ENCODE results near the gene CSGALNACT2.
A peak's percentile ranks its signal among the peaks of the same experiment; 100 is the strongest.

The CSGALNACT2 gene

DNA sequence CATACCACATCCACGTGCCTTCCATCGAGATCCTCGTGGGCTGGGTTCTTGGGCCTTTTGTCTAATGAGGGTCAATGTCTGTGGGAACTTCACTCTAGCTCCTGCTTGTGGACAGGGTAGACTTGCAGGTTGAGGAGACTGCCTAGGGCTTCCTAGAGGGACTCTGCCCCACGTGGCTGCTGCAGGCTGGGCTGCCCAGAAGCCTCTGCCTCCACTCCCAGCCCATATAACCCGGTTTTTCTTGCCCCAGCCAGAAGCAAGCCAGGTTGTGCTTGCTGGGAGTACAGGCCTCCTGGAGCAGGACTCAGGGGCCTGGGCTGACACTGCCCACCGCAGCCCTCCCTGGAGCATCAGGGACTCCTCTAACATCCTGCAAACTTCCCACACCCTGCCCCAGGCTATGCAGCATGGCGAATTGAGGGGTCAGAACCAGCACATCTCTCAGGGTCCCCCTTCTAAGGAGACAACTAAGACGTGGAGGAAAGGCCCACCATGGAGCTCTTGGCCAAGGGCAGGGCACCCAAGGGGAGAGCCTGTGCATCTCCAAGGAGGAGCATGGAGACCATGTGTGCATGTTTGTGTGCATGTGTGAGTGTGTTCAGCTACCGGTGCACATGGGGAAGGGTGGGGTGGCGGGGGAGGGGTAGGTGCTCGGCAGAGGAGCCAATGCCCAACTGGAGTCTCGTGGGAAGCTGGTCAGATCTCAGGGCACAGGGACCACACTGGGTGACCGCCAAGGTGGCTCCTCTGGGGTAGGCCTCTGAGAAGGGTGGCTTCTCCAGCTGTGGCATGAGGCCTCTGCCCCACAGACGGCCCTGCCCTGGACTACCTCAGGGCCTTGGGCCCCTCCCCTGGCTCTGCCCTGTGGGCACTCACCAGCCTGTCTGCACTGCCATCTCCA lies 66.0 kb downstream of the CSGALNACT2 start:
- DNase-seq = peak; percentile 25

DNA sequence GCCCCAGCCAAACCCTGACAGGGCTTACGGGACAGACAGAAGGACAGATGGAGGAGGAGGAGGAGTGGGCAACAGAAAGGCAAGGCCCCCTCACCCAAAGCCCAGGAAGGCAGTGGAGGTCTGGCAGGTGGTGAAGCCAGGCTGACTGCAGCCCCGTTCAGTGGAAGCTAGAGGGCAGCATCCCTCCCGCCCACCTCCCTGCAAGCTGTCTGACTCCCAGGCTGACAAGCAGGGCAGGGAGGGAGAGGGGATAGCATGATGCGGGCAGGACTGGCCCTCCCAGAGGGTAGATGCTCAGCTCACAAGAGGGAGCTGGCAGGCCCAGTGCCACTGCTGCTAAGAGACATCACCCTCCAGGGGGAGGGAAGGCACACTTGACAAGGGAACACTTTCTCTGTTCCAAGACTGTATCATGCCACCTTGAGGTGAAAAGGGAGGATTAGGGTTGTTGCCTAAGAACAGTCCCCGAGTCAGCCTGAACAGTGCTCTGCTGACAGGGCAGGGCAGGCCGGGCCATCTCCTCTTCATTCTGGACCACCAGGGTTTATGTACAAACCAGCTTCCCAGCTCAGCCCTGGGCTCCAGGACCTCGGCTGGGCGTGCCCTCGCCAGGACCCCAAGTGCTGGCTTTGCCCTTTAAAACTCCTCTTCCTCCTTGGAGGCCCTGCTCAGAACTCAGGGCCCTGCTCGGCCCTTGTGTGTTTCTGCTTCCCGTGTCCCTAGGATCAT lies 66.9 kb downstream of the CSGALNACT2 start:
- peak; percentile 45 for DNase-seq

DNA sequence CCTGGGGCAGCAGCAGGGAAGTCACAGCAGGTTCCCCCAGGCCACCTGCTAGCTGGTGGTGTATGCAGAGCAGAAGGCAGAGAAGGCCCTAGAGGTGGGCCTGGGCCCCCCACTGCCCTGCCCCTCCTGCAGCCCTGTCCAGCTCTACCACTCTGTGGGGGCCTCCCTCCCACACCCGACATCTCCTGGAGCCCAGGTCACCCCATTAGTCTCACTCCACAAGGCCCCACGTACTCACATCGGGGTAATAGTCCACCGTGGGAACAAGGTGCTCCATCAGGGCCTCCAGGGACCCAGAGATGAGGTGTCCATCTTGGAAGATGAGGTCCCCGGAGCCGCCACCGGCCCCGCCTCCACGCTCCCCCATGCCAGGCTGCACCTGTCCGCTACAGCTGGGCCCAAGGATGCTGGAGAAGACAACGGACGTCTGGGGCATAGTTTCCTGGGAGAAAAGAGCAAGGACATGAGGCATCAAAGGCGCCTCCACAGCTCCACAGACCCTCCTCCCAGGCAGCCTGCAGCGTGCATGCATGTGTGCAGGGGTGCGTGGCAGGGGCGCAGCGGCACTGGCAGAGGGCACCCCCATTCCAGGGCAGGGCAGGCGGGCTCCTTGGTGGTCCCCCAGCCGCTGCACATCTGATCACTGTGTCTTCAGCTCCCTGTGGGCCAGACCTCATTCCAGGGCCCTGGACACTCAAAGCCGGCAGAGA lies 67.6 kb downstream of the CSGALNACT2 start:
- peak; percentile 24 for DNase-seq

DNA sequence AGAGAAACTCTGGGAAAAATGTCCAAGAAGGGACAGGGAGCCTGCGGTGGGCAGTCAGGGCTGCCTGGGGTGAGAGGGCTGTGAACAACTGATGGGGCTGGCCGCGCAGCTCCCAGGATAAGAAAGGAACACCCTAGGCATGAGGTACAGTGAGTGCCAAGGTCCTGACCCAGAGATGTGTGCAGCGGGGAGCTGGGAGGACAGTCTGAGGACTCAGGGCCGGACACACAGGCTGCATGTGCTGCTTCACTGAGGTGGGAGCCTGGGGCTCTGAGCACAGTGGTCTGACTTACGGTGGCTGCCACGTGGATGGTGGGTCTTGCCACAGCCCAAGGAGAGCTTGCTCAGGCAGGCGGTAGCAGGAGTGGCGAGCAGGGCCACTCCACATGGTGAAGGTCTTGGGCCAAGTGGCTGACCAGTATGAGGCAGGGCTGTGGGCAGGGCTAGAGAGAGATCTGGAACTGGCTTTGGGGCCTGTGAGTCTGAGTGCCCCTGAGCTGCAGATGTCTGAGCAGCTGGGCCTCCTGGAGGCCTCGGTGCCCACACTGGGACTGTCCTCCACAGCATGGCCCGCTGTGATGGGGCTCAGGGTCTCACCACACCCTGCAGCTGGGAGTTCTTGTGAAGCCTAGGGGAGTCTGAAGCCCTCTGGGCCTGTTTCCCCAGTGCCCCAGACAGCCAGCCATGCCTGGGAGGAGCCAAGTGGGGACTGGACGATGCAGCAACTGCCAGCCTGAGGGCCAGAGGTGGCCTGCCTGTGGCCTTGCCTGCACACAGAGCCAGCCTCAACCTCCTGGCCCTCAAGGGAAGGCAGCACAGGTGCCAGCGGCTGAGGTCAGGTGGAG lies 68.4 kb downstream of the CSGALNACT2 start:
- peak; percentile 30 for DNase-seq

DNA sequence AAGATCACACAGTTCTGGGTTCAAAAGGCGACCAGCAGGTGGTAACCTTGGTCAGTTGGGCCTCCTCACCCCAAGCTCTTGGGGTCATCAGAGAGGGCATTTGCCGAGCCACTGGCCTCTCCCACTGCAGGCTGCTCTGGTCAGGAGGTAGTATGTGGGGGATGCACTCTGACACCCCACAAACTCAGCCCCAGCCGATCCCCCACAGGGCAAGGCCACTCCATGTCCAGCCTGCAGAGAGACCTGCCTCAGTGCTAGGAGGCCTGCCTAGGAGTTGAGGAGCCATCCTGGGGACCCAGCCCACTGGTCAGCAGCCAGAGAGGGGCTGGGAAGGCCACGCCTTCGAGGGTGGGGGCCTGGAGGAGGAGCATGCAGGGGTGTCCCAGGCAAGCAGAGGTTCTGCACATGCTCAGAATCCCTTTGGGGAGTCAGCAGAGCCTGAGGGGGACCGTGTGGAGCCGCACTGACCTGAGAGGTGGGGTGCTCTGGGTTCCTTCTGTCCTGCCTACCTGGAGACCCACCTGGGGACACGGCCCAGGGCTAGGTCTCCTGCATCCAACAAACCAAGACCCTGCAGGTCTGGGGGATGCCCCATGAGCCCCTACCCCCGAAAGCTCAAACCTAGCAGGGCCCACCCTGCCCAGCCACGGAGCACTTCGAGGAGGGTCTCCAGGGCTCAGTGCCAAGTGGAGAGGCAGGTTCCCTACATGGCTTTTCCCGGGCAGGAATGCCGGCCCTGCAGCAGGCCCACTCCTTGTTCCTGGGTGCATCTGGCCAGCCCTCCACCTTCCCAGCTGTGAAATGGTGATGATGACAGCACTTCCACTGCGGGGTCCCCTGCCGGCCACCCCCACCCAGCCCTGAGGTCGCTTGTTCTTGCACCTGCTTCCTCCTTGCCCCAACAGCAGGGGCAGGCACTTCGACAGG lies 70.2 kb downstream of the CSGALNACT2 start:
- DNase-seq = peak; percentile 26

DNA sequence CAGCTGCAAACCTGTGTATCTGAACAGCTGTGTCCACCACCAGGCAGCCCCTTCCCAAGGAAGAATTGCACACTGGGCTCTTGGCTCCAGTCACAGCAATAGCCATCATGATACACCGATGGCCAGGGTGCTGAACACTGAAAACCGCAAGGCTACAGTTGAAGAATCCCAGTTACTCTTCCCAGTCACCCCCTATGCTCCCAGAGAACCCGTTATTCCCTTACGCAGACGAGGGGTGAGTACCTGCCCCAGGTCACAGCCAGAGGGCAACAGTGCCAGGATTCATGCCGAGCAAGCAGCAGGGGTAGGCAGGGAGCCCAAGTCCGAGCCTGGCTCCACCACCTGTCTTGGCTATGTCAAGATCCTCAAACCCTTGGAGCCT lies 70.8 kb downstream of the CSGALNACT2 start:
- DNase-seq = peak; percentile 26

DNA sequence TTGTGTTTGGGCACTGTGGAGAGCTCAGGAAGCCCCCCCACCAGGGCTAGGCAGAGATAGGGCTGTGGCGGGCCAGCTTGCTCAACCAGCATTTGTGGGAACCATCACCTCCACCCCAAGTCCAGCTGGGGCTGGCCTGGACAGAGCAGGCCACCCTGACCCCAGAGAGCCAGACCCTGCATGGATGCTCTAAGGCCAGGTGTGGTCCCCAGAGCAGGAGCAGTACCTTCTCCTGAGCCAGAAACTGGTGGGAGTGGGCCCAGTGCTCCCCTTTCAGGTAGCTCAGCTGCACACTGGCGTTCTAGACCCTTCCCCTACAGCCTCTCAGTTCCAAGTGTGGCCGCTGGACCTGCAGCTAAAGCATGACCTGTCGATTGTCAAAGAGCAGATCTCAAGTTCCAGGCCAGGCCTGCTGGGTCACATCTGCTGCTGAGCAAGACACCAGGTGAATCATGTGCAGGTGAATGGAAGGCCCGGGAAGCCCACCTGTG lies 71.5 kb downstream of the CSGALNACT2 start:
- peak; percentile 26 for DNase-seq

DNA sequence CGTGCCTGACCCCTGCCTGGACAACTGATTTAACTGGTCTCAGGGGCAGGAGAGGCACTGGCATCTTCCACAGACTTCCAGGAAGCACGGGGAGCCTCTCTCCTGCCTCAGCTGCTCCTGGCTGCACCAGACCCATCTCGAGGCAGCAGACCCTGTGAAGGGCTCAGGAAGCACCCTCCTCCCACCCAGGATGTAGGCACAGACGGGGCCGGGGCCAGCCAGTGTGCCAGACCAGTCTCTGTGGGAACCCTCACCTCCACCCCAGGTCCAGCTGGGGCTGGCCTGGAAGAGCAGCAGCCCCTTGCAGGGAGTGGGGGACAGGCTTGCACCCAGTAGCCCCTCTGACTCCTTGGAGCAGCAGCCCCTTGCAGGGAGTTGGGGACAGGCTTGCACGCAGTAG lies 72.3 kb downstream of the CSGALNACT2 start:
- DNase-seq = peak; percentile 19

DNA sequence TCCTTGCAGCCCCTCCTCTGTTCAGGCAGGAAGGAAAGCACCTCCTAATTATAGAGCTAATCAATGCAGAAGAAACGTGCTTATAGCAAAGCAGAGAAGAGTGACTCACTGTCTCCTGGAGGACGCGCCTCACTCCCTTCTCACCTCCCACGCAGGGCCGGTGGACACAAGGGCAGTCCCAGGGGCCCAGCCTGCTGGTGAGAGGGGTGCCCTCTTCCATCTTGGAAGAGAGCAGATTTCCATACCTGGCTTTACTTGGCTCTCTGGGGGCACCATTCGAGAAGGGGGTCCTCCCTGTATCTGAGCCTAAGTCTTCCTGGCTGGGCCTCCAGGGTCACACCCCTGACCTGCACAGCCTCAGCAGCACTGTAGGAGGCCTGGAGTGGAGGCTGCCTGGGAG lies 72.8 kb downstream of the CSGALNACT2 start:
- DNase-seq = no peak

DNA sequence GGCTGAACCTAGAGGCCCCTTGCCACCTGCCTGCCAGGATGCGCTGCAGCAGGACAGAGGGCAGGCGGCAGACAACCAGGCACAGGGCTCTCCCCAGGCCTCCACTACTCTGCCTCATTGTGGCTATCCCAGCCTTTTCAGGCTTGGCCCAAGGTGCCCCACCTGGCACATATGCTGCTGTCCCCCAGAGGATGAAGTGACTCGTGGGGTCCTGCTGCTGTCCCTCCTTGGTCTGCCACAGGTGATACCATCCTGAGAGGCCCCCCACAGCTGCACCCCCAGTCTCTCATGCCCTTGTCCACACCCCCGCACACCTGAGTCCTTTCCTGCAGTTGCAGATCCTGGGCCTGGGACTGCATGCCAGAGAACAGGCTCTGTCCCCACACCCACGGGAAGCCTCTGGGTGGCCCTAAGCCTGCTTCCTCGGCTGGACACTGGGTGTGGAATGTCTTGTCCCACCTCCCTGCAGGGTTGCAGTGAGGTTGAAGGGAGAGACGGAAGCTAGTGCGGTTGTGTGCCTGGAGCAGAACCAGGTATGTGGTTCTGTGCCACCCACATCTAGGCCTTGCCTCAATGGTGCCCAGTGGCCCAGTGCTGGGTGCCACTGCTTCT lies 73.3 kb downstream of the CSGALNACT2 start:
- DNase-seq = no peak

DNA sequence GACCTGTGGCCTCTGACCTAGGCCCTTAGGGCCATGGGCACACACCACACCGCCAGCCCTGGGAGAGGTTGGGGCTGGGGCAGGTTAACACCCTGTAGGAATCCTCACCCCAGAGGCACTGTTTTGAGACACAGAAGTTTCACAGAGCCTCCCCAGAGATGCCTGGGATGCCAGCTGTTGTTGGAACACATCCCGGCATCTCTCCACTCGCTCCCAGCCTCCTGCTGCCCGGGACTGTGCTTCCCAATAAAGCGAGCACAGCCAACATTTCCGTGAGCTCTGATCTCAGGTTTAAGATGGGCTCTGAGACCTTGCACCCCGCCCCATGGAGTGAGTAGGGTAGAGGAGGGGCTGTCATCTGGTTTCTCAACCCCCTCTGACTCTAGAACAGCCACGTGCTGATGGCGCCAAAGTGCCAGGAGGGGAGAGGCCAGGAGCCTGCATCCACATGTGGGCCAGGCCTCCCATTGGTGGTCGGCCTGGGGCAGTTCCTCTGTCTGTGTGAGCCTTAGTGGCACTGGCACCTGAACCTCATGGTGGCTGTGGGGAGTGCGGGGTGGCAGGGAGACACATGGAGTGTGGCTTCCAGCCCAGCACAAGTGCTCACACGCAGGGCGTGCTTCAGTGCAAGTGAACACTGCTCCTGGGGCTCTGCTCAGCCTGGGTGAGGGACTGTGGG lies 73.9 kb downstream of the CSGALNACT2 start:
- no peak for DNase-seq

DNA sequence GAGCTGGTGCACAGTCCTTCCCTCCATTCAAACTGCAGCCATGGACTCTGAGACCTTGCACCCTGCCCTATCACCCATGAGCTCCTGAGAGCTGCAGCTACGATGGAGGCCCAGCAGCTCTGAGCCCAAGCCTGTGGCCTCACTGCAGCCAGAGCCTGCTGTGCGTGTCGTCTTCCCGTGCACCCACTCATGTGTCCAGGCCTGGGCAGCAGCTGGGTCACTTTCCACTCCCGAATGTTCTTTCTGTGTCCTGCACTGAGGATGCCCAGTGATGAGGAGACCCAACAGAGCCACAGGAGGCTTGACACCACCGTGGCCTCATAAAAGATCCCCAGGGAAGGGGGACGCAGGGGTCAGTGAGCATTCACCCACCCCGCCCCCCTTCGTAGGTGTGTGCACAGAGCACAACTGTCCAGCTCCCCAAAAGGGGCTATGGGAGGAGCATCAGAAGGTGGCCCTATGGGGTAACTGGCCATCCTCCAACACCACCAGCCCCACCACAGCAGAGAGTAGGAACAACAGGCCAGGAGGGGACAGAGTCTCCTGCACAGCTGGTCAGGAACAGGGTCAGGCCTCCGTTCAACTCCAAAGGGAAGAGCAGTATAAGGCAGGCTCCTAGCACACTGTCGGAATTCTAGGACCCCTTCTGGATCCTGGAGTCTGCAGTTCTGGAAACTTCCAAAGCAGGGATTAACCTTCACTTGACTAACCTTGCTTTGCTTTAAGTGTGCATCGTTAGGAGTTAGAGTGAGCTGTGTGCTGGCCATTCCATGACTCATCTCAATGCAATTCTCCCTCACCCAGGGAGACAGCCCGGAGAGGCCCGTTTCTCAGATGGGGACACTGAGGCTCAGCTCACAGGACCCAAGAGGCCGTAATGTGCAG lies 76.1 kb downstream of the CSGALNACT2 start:
- no peak for DNase-seq

DNA sequence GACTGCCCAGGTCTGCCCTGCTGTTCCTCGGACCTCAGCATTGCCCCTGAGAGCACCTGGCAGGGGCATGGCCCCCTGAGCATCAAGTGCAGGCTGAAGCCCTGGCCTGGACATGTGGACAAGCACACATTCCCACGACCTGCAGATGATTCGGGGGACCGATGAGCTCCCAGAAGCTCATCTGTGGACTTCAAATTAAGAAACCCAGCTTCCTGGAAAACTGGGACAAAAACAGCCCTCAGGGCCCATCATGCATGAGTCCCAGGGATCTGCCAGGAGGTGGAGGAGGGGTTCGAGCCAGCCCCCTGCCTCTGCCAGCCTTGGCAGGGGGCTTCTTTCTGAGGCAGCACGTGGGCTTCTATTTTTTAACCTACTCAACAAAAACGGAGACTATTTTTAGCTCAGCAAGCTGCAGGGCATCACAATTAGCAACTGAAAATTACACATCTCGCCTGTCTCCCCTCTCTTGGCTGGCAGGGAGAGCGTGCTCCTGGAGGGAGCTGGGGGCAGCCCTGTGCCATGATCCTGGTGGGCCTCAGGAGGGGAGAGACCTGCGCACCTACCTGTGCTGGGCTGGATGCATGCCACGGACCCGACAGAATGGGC lies 76.8 kb downstream of the CSGALNACT2 start:
- DNase-seq = no peak

DNA sequence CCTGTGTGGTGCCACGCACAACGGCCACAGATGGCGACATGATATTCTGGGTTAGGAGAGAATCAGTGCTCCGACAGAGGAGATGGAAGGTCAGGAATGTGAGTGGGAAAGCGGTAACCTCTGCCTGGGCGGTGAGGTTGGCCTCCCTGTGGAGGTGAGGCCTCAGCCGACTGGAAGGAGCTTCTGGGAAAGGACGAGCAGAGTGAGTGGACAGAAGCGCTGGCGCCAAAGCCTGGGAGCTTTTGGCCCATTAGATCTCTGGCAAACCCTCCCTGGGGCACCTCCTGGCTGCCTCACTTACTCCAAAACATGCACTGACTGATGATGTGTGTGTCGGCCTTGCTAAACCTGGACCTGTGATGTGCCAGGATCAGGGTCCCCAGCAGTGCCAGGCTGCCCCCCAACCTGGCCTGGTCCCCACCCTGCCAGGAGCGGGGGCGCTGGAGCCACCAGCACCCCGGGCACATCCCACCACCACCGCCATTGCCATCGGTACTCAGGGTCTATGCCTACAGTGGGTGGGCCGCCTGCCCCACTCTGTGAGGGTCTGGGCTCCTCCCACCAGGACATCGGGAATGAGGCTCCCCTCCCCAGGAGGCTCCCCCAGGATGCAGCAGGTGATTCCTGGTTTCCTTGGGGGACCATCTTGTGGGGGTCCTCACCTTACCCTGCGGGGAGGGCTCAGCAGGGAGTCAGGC lies 77.7 kb downstream of the CSGALNACT2 start:
- no peak for DNase-seq

DNA sequence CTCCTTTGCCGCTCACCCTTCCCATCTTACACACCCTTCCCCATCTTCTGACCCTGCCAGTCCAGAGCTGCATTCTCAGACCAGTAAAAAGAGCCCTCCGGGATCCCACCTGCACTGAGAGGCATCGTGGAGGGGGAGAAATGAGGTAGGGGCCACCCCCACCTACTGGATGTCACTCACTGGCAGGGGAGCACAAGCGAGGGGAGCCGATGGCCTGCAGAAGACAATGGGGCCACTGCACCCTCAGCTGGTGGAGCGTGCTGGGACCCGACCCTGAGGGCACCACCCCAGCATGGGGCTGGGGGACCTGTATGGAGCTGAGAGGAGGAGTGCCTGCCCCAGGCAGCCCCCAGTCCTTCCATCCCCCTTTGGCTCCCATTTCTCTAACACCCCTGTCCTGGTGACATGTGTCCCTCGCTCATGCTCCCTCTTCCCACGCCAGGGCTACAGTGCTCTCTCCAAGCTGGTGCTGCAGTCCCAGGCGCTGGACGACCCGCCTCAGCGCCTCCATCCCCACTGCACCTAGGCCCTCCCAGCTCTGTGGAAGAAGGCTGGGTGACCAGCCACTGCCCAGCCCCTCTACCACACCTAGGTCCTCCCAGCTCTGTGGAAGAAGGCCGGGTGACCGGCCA lies 78.8 kb downstream of the CSGALNACT2 start:
- no peak for DNase-seq

DNA sequence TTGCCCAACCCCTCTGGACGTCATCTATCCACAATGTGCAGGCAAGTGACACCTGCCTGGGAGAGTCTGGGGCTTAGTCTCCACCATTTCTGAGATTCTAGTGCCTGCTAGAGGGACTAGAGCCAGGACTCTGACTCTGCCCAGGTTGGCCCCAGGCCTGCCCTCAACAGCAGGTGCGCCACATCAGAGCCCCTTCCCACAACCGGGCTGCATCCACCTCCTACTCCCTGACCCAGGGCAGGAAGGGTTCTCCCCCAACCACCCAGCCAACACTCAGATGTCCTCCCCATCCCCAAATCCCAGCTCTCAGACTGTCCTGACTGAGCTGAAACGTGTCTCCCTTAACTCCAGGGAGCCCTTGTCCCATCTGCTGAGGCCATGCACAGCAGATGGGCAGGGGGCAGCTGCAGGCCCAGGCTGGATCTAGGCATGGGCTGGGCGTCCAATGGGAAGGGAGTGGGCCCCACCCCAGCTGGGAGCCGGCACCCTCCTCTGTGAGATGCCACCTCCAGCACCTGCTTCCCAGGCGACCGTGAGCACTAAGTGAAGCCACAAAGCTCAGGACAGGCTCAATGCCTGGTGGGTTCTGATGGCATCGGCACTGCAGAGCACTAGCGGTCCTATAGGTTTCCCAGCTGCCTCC lies 79.4 kb downstream of the CSGALNACT2 start:
- DNase-seq = no peak
